HG02759 (cell line): ENCODE measurements around the gene TBC1D8.
A peak's percentile ranks its signal among the peaks of the same experiment; 100 is the strongest.

Experiments
- ATAC-seq: cut with Tn5 transposase; IDR thresholded peaks from one replicate; pipeline ENCODE4 v1.9.1; 2021; ENCODE audit warnings: mild to moderate bottlenecking, moderate library complexity; ENCODE audit not compliant: unreplicated experiment

The TBC1D8 gene

DNA sequence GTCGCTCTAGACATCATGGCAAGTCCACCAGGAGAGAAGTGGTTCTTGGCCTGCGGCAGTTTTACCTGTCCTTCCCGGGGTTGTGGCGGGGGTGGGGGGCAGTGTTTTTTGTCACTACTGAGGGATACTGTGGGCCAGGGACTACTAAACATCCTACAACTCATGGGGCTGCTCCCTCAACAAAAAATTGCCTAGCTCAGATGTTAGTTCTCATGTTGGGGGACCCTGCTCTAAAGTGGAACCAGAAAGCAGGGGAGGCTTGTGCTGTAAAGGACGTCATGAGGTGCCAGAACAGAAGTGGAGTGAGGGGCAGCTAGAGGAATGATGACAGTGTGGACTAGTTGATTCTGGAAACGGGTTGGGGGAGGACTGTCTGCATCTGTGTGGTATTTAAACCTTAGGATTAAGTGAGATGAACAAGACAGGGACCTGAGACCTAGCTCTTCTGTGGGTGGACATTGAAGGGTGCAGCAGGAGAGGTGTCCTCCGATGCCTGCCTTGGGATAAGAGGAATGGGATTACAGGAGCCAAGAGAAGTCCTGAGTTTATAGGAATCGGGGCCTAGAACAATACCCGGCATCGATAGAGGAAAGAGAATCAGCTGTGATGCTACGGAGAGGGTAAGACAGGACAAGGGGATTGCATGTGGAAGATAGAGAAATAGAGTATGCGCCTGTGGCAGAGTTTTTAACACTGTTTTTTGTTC, 146.4 kb downstream of the TBC1D8 start:
- ATAC-seq: no peak

GRCh38 chr2:101003278-101003775, 147.9 kb downstream of the TBC1D8 start:
- ATAC-seq: no peak

GRCh38 chr2:101002562-101003277, 148.5 kb downstream of the TBC1D8 start:
- peak; percentile 7 for ATAC-seq

DNA sequence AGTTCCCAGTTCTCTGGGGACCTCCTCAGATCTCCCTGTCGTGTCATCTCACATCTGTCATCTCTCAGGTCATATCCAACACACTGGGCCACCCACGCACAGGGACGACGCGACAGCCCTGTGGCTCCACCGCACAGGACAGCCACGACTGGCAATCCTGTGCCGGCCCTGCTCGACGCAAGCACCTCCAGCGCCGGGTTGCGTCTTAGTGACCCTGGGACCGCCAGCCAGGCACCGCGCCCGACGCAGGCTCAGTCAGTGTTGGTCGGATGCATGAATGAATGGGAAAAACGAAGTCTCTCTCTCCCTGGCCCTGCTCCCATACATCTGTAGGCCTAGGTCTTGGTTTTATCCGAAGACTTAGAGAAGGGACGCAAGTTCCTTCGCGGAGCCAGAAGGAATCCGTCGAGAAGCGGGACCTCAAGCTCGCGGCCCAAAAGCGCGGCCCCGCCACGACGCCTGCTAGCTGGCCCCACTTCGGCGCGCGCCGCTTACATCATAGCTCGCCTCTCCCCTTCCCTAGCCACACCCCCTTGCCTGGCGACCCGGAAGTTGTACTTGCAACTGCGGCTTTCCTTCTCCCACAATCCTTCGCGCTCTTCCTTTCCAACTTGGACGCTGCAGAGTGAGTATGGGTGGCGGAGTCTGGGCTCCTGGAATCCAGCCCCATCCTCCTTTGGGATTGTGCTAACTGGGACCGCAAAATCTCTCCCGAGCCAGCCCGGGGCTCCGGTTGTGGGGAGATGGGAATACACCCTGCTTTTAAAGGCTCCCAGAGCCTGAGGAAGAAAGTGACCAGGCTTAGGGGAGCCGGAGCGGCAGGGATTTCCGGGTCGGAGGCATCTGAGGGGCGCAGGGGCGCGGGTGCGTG, 149.3 kb downstream of the TBC1D8 start, which contains the start of gene RPL31:
Gene RPL31 (plus strand): TSS at position 599 of the 871 bp plus-strand sequence. CDS start 413 bp downstream, outside the sequence.
- ATAC-seq: peak; percentile 97

- no peak for ATAC-seq
Measured at GRCh38 chr2:100999995-101000394, 151.2 kb downstream of the TBC1D8 start.

- ATAC-seq: no peak
Measured at GRCh38 chr2:100998235-100998573, 153.0 kb downstream of the TBC1D8 start.

GRCh38 chr2:100997509-100998234, 153.5 kb downstream of the TBC1D8 start:
- ATAC-seq: no peak

- ATAC-seq: no peak
Measured at GRCh38 chr2:100995309-100996075, 155.7 kb downstream of the TBC1D8 start.

DNA sequence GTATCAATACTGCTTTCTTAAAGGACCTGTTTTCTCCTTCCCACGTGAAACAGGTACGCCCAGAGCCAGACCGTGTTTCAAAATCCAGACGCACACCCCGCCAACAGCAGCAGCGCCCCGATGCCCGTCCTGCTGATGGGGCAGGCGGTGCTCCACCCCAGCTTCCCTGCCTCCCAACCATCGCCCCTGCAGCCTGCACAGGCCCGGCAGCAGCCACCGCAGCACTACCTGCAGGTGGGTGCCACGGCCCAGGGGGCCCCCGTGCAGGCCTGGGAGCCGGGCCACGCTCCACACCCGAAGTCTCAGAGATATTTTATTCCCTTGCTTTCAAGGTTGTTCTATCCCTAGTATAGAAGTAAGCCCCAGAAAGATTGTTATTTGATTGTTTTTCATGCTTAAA, 157.9 kb downstream of the TBC1D8 start:
- no peak for ATAC-seq

DNA sequence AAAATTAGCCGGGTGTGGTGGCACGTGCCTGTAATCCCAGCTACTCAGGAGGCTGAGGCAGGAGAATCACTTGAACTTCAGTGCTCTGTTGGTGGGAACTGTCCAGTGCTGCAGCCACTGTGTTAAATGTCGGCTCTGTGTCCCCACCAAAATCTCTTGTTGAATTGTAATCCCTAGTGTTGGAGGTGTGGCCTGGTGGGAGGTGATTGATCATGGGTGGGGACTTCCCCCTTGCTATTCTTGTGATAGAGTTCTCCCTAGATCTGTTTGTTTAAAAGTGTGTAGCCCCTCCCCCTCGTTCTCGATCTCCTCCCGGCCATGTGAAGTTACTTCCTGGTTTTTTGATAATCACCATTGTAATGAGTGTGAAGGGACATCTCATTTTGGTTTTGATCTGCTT, 158.9 kb downstream of the TBC1D8 start:
- no peak for ATAC-seq

DNA sequence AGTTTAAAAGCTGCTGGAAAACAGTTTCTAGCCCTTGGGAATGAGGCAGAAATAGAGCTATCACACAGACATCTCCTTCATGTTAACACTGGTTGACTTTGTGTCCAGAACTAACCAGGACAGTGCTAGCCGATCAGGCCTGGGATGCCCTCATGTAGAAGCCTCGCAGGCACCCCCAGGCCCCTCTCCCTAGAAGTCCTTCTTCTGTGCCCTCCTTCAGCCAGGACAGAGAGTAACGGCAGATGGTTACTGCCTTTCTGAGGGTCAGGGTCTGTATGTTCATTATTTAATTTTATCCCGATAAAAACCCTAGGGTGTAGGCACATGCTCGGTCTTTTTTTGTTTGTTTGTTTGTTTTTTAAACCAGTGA, 159.8 kb downstream of the TBC1D8 start:
- ATAC-seq: no peak

DNA sequence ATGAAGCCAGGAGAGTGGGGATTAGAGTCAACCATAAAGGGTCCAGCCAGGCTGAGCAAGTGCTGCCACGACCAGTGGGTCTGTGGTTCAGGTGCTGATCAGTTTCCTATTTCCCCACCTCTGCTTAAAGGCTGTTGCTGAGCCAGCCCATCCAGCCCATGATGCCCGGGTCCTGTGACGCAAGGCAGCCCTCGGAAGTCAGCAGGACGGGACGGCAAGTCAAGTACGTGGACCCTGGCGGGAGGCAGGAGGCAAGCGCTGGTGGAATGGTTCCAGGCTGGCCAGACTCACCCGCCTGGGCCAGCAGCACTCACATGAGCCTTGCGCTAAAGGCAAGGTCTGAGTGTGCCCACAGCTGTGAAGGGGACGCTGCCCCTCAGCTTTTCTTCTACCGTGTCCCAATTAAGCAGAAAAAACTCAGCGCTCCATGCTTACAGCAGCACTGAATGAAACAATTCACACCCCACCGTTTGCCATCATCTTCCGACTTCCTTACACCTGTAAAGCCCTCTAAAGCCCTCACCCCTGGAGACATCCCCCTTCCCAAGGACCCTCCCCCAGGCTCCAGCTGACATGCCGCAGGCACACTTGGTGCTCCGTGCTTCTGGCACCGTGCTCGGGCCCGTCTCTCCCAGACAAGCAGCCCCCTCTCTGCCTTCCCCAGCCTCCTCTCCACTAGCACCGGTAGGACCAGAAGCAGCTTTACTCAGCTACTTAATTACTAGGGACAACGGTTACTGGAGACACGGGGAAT, 160.4 kb downstream of the TBC1D8 start:
- ATAC-seq: no peak

DNA sequence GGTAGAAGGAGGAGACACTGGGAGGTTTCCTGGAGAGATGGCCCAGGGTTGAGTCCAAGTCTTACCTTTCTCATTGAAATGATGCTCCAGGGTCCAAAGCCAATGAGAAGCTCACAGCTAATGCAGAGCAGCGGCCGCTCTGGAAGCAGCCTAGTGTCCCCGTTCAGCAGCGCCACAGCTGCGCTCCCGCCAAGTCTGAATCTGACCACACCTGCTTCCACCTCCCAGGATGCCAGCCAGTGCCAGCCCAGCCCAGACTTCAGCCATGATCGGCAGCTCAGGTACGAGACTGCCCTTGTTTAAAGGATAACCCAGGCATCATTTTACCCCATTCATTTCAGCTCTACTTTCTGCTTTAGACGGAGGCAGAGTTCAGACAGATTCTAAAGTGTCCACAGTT, 161.0 kb downstream of the TBC1D8 start:
- no peak for ATAC-seq

DNA sequence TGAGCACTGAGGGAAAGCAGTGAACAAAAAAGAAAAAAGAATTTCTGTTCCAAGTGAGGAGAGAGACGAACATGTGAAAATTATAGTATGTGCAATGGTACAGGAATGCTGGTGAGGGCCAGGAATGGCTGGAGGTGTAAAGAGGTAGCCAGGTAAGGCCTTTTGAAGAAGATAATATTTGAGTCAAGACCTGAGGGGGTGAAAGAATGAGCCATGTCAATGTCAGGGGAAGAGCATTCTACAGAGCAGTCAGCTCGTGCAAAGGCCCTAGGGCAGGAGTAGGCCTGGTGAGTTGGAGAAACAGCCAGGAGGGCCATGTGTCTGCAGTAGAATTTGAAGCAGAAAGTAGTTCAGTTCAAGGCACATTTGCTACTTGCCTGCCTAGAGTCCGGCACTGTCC, 161.5 kb downstream of the TBC1D8 start:
- ATAC-seq: no peak

DNA sequence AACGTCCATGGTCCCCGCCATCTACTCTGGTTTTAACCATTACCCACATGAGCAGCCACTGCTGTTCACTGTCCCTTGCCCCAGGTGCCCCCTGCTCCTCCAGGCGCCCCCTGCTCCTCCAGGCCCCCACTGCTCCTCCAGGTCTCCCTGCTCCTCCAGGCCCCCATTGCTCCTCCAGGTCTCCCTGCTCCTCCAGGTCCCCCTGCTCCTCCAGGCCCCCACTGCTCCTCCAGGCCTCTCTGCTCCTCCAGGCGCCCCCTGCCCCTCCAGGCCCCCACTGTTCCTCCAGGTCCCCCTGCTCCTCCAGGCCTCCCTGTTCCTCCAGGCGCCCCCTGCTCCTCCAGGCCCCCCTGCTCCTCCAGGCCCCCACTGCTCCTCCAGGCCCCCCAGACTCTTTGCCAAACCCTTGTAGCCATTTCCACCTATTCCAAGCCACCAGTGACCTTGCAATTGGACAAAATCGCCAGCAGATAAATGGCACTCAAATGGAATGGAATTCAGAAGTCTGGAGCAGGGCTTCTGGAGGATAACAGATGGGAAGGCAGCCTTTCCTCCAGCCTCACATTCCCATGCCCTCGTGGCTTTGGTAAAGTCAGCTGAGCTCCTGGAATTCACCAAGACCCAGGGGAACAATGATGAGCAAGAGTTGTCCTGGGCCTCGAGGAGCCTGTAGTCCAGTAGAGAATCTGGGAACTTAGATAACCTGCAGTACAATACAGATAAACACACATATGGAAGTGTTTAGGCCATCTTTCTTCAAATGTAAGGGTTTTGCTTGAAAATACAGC, 162.4 kb downstream of the TBC1D8 start:
- ATAC-seq: no peak

DNA sequence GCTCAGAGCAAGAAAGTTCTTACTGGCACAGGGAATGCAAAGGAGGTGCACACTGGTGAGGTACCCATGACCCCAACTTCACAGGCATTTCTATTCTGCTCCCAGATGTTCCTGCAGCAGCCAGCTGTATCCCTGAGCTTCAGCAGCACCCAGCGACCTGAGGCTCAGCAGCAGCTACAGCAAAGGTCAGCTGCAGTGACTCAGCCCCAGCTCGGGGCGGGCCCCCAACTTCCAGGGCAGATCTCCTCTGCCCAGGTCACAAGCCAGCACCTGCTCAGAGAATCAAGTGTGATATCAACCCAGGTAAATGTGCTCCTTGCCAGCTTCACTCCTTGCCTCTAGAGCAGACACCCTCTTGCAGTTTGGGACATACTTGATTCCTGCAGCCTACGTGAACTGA, 163.2 kb downstream of the TBC1D8 start:
- no peak for ATAC-seq

GRCh38 chr2:100987536-100987935, 163.6 kb downstream of the TBC1D8 start:
- no peak for ATAC-seq

GRCh38 chr2:100986157-100986556, 165.0 kb downstream of the TBC1D8 start:
- no peak for ATAC-seq
